ENCODE measurements around the gene MPZL3.

GRCh38 chr11:118199135-118199534, 53.0 kb downstream of the MPZL3 start:
- TF ChIP-seq CTCF (conservative IDR thresholded peaks at IDR 0.05): no peak
- TF ChIP-seq ZFX (IDR thresholded peaks at IDR 0.05): no peak
